A172 (cell line): ENCODE measurements around the gene ZNF185. TPM values are rescaled to one million over a fixed set of nuclear protein-coding genes. Genes with fewer than 3 reads are reported as not detected.

ENCODE experiments used
- total RNA-seq: library from RNA; depleted of rRNA; stranded (reverse); fragments of >200 nt; shearing (Covaris generic); gene quantifications from 2 replicates; pipeline ENCODE4 v1.2.3, GENCODE V29; 2014; rRNA removed

ZNF185 gene
- total RNA-seq, 1 experiment from 2014 or later: 4.9 TPM

Other genes with a start within 250 kb of the ZNF185 start
- gene MAGEA3, start 199.3 kb upstream of the ZNF185 start, total RNA-seq: 25.8 and 30.4 TPM in 2 replicates
- not detected in 2 replicates for gene CSAG2, start 188.8 kb upstream of the ZNF185 start, total RNA-seq
- 0.77 TPM in 1 of 2 replicates, not detected in the other for gene MAGEA2B, start 183.4 kb upstream of the ZNF185 start, total RNA-seq
- 0.65 TPM in 1 of 2 replicates, not detected in the other for gene CSAG1, start 164.3 kb upstream of the ZNF185 start, total RNA-seq
- gene MAGEA12, start 164.3 kb upstream of the ZNF185 start, total RNA-seq: 0.96 and 1.8 TPM in 2 replicates
- gene MAGEA2, start 144.2 kb upstream of the ZNF185 start, total RNA-seq: 0.12 TPM in 1 of 2 replicates, not detected in the other
- gene CSAG3, start 138.8 kb upstream of the ZNF185 start, total RNA-seq: not detected in 2 replicates
- gene MAGEA6, start 128.4 kb upstream of the ZNF185 start, total RNA-seq: 78.2 and 78.3 TPM in 2 replicates
- 128 and 135 TPM in 2 replicates for gene CETN2, start 67.3 kb upstream of the ZNF185 start, total RNA-seq
- 28.9 and 29.6 TPM in 2 replicates for gene NSDHL, start 67.0 kb upstream of the ZNF185 start, total RNA-seq
- gene PNMA5, start 96.0 kb downstream of the ZNF185 start, total RNA-seq: not detected in 2 replicates
- gene PNMA3, start 158.4 kb downstream of the ZNF185 start, total RNA-seq: not detected in 2 replicates
- 3.5 and 4.1 TPM in 2 replicates for gene PNMA6A, start 174.4 kb downstream of the ZNF185 start, total RNA-seq